Panc1 (cell line): Measurements from ENCODE around the gene APBB2. TPM values are rescaled to one million over a fixed set of nuclear protein-coding genes. Genes with fewer than 3 reads are reported as not detected.
"Not testable (repeated sequence)": the region's sequence is repeated elsewhere in the genome, so short reads cannot be mapped to it uniquely, and the experiment has no call there.

Experiments
- ATAC-seq: fragments of 200-7000 bp; cut with Tn5 transposase; 2 replicates; pipeline ENCODE4 v1.9.1; 2020; ENCODE audit warnings: mild to moderate bottlenecking, moderate library complexity
- BruUV-seq: library from RNA; stranded (reverse); fragments of 400-500 nt; replicated peaks from 2 replicates; lab custom pipeline; 2021; lab: Mats Ljungman, UMichigan
- CTCF ChIA-PET: fragments of 300-600 bp; sonication (Branson Sonifier 250); formaldehyde crosslinking; loops from one replicate; lab custom pipeline; 2022; ENCODE audit warnings: antibody characterized with exemption; lab: Charles Lee
- POLR2A ChIA-PET: fragments of 300-600 bp; sonication (Branson Sonifier 250); formaldehyde crosslinking; loops from one replicate; lab custom pipeline; 2022; ENCODE audit warnings: antibody characterized with exemption; lab: Charles Lee
- DNase-seq: peaks from one replicate; pipeline ENCODE4 v3.0.0-alpha.2; 2010; ENCODE audit warnings: low read depth, low spot score
- H3K27ac ChIP-seq: 2 replicates; pipeline ENCODE4 v1.5.1; 2011; ENCODE audit warnings: mild to moderate bottlenecking, low read length, inconsistent platforms
- H3K27me3 ChIP-seq: fragments of 200-500 bp; sonication (Bioruptor generic); 2 replicates; pipeline ENCODE4 v1.6.0; 2014; ENCODE audit warnings: low read length, inconsistent platforms; ENCODE audit not compliant: control insufficient read depth, insufficient read depth
- H3K36me3 ChIP-seq: fragments of 200-500 bp; sonication (Bioruptor generic); 2 replicates; pipeline ENCODE4 v1.5.1; 2014; ENCODE audit warnings: inconsistent platforms, mild to moderate bottlenecking, low read length, moderate library complexity; ENCODE audit not compliant: control insufficient read depth, insufficient read depth
- H3K4me1 ChIP-seq: 2 replicates; pipeline ENCODE4 v1.5.1; 2011; ENCODE audit warnings: inconsistent platforms, mild to moderate bottlenecking, low read length, moderate library complexity; ENCODE audit not compliant: control insufficient read depth, insufficient read depth
- H3K4me3 ChIP-seq, 2 experiments: 2 replicates each; pipeline ENCODE4 v1.5.1; 2011 to 2012; ENCODE audit warnings: low read depth in 2 of 2, low read length in 2 of 2, mild to moderate bottlenecking in 2 of 2, inconsistent platforms in 1 of 2, moderate library complexity in 1 of 2
- H3K9me3 ChIP-seq: fragments of 200-500 bp; sonication (Bioruptor generic); 2 replicates; pipeline ENCODE4 v1.5.1; 2014; ENCODE audit warnings: low read depth, mild to moderate bottlenecking, inconsistent platforms, low read length, moderate library complexity; ENCODE audit not compliant: control insufficient read depth, insufficient read depth
- CTCF ChIP-seq: fragments of 450-650 bp; IDR thresholded peaks from 2 replicates; pipeline ENCODE4 v1.5.1; 2017; ENCODE audit warnings: mild to moderate bottlenecking
- POLR2AphosphoS5 ChIP-seq: IDR thresholded peaks from 2 replicates; pipeline ENCODE4 v1.6.1; 2012; ENCODE audit warnings: mild to moderate bottlenecking, low read depth, low read length, moderate library complexity
- REST ChIP-seq, 2 experiments: IDR thresholded peaks; 2 replicates each; pipeline ENCODE4 v1.6.1; 2011 to 2012; ENCODE audit warnings: low read depth in 2 of 2, control low read depth in 1 of 2, low read length in 1 of 2, mild to moderate bottlenecking in 1 of 2, moderate library complexity in 1 of 2; ENCODE audit not compliant: insufficient read depth in 1 of 2
- SIN3A ChIP-seq: IDR thresholded peaks from 2 replicates; pipeline ENCODE4 v1.6.1; 2012; ENCODE audit warnings: low read depth, mild to moderate bottlenecking, low read length, moderate library complexity, borderline replicate concordance; ENCODE audit not compliant: insufficient read depth
- TCF7L2 ChIP-seq: IDR thresholded peaks from 2 replicates; pipeline ENCODE4 v1.6.1; 2011; ENCODE audit warnings: mild to moderate bottlenecking, low read depth, low read length, inconsistent platforms
- in situ Hi-C: cut with HindIII; loops from 2 replicates; pipeline ENCODE4 v1.10.0; 2016; ENCODE audit warnings: low sequenced_read_pairs, low pct_unique_long_range_greater_than_20kb
- intact Hi-C: fragments of 100-400 bp; cut with micrococcal nuclease; formaldehyde crosslinking; loops from one replicate; pipeline ENCODE4 v1.10.0; 2022; ENCODE audit not compliant: unreplicated experiment
- total RNA-seq: library from RNA; stranded (reverse); gene quantifications from one replicate; pipeline ENCODE4 v1.2.1, GENCODE V29; 2021; ENCODE audit not compliant: unreplicated experiment

APBB2 gene
- total RNA-seq, 1 experiment from 2014 or later = 27.1 TPM

GRCh38 chr4:41150401-41150800 is 63.9 kb downstream of the APBB2 start:
- Histone ChIP-seq H3K27ac (no peak overlapping the region), H3K27me3 (no peaks in the 10 kb centered on the region), H3K9me3 (no peaks in the 10 kb centered on the region), H3K4me1 (peaks cover 14% of the 10 kb centered on the region), H3K4me3 (no peak overlapping the region), H3K36me3 (no peaks in the 10 kb centered on the region)
- DNase-seq (no peak), ATAC-seq (no peak)
- intact Hi-C loops = no loop called here
- ChIA-PET POLR2A (no interaction called here), CTCF (no interaction called here)
- in situ Hi-C loops = no loop called here
- no TSS peak for BruUV-seq
- TF ChIP-seq CTCF (no peak), POLR2AphosphoS5 (no peak), TCF7L2 (no peak), SIN3A (no peak), REST (IDR thresholded peaks at IDR 0.05; ENCODE audit: insufficient read depth in 1 of 2, low read depth in 2 of 2, low read length in 1 of 2) (no peak)

GRCh38 chr4:41149568-41149967 is 64.8 kb downstream of the APBB2 start:
- POLR2A ChIA-PET, H3K9me3 ChIP-seq, CTCF ChIA-PET, H3K36me3 ChIP-seq, H3K4me3 ChIP-seq, DNase-seq, H3K27me3 ChIP-seq, in situ Hi-C loops, ATAC-seq, BruUV-seq, H3K27ac ChIP-seq: not testable (repeated sequence)
- H3K4me1 ChIP-seq = peaks cover 22% of the 10 kb centered on the region
- intact Hi-C loops = loop anchor here (10.0 kb wide), 1 partner anchor 55 kb away; no protein-coding TSS in a partner anchor

- H3K36me3 ChIP-seq = no peaks in the 10 kb centered on the region
- peaks cover 28% of the 10 kb centered on the region for H3K4me1 ChIP-seq
- H3K4me3 ChIP-seq = no peak overlapping the region
- intact Hi-C loops (loop anchor here (10.0 kb wide), 1 partner anchor 56 kb away; no protein-coding TSS in a partner anchor), in situ Hi-C loops (no loop called here)
- ChIA-PET CTCF (no interaction called here), POLR2A (no interaction called here)
- ATAC-seq (no peak), DNase-seq (no peak)
- H3K27me3 ChIP-seq = no peaks in the 10 kb centered on the region
- H3K27ac ChIP-seq = no peak overlapping the region; the same call in 1 of the 2 replicates
- BruUV-seq = no TSS peak
- TF ChIP-seq TCF7L2 (no peak), POLR2AphosphoS5 (no peak), SIN3A (no peak), REST (IDR thresholded peaks at IDR 0.05; ENCODE audit: insufficient read depth in 1 of 2, low read depth in 2 of 2, low read length in 1 of 2) (no peak), CTCF (no peak)
- no peaks in the 10 kb centered on the region for H3K9me3 ChIP-seq
These were observed 65.4 kb downstream of the APBB2 start for GRCh38 chr4:41148931-41149330.
